ENCODE results near the gene EDNRA.

DNA sequence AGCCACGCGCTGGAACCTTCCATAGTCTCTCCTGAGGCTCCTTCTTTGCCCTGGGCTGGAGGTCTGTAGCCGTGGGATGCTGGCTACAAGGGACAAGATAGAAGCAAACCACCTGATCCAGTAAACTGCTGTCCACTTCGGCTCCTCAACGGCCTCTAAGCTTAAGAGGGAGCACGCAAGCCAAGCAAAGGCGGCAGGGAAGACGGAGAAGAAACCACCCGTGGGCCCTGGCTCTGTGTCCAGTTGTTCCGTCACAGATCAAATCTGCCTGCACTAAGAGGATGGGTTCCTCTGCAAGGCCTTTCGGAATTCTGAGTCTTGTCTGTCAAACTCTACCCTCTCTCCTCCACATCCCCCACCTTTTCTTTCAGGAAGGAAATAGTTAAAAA lies 401 bp upstream of the EDNRA start:
- TF ChIP-seq, protein P1, sequence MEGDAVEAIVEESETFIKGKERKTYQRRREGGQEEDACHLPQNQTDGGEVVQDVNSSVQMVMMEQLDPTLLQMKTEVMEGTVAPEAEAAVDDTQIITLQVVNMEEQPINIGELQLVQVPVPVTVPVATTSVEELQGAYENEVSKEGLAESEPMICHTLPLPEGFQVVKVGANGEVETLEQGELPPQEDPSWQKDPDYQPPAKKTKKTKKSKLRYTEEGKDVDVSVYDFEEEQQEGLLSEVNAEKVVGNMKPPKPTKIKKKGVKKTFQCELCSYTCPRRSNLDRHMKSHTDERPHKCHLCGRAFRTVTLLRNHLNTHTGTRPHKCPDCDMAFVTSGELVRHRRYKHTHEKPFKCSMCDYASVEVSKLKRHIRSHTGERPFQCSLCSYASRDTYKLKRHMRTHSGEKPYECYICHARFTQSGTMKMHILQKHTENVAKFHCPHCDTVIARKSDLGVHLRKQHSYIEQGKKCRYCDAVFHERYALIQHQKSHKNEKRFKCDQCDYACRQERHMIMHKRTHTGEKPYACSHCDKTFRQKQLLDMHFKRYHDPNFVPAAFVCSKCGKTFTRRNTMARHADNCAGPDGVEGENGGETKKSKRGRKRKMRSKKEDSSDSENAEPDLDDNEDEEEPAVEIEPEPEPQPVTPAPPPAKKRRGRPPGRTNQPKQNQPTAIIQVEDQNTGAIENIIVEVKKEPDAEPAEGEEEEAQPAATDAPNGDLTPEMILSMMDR (IDR thresholded peaks at IDR 0.05) = no peak
- TF ChIP-seq POLR2A (IDR thresholded peaks at IDR 0.05) (no peak), POLR2AphosphoS5 (IDR thresholded peaks at IDR 0.05; ENCODE audit: insufficient read depth in 1 of 2, low read depth in 1 of 2) (no peak)
